GM21786 (cell line): ENCODE results near the gene MBNL2.
A peak's percentile ranks its signal among the peaks of the same experiment; 100 is the strongest.

Experiments
- ATAC-seq: cut with Tn5 transposase; IDR thresholded peaks from one replicate; pipeline ENCODE4 v1.9.1; 2021; ENCODE audit not compliant: unreplicated experiment

MBNL2 gene

DNA sequence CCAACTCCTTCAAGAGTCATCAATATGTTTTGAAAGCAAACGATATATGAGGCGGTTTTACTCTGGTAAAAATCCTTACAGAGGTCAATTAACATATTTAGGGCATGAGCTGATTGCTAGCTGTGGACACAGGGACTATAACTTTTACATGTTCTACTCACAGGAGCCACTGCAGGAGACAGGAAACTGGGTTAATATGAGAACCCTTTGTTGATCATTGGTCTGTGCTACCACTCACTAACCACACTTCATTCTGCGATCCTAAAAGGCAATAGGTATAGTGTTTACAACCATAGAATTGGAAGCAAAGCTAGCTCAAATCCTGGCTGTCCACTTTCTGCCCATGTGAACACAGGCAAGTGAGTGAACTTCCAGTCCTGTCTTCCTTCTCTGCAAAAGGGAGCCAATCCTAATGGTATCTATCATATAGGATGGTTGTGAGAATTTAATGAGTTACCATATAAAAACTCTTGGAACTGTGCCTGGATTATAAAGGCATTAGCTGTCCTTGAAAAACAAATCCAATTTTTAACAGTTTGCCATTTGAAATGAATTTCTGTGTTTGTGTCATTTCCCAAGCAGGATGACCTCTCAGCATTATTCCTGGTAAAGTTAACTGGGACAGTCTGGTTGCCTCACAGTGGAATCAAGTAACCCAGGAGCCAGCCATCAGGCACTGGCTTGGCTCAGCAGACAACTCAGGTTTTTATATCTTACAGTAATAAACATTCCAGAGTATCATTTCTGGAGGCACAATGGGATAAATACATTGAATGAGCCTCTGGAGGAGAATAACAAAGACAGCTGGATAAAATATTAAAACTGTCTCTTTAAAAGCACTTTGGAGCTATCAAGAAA is 182.0 kb downstream of the MBNL2 start:
- ATAC-seq: no peak

DNA sequence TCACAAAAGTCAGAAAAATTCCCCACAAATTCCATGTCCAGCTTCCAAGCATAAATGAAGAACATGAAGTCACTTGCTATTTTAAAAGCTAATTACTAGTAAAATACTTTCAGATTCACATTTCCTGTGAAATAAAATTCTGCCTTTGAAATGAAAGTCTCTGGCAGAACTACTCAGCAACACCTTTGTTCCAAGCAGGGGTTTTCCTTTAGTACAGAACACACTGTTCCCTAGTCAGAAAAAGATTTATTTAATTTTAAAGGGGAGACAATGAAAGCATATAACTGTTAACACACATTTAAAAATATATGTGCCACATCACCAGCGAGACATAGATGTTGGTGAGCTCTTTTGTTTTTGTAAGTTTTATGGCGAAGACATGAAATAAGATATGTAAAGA is 185.4 kb downstream of the MBNL2 start:
- ATAC-seq: no peak

DNA sequence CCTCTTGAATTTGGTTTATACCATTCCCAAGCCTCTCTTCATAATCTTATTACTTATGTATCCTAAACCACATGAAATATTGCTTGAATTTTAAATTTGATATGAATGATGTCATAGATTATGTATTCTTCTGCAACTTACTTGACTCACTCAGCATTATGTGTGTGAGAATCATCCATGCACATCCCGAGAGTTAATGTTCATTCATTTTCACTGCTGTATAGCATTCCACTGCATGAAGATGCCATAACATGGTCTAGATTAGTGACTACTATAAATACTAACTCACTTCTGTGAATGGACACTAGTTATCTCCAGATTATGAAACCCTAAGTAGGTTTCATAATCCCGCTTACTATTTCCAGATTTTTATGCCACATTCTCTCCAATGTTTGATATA is 186.8 kb downstream of the MBNL2 start:
- ATAC-seq: no peak

DNA sequence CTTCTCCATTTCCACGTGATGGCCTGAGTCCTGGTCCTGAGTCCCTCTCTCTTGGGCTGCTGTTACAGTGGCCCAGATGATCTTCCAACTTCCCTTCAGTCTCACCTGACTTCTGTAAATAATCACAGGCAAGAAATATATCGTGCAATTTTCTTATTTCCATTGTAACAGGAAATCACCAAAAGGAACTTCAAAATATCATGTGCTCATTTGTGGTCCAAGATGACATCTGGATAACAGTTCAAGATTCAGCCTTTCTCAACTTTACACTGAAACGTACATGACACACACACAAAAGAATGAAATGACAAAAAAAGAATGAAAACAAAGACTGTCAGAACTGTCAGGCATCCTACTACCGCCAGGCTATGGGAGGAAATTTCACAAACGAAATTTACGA is 189.9 kb downstream of the MBNL2 start:
- no peak for ATAC-seq

DNA sequence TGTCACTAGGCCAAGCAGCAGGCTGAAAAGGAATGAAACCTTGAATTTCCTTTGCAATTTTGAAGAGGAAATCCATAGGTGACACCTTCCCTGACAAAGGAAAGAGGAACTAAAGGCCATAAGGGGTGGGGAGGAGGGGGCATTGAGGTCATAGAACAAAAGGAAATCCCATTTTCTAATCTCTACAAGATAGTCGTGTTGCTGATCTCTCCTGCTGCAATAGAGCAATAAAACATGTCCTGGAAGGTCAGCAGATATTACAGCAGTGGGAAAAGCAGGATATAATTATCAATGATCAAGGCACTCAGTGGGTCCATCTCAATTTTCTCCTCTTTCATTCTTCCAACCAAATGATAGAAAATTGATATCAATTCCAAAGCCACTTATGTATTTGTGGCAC is 191.6 kb downstream of the MBNL2 start:
- ATAC-seq: no peak

DNA sequence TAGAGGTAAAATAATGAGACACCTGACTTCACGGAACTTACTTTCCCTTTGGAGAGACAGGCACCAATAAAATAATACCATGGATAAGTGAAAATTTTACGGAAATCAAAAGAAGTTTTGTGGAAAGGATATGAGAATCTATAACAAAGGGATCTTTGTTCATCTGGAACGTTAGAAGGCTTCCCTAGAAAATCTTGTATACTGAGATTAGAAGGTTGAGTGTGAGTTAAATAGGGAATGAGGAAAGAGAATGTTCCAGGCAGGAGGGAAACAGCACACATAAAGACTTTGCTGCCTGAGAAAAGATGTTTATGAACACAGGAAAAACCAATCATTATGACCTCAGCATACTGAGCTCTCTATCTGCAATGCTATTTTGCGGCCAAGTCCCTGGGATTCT is 192.3 kb downstream of the MBNL2 start:
- ATAC-seq: no peak

DNA sequence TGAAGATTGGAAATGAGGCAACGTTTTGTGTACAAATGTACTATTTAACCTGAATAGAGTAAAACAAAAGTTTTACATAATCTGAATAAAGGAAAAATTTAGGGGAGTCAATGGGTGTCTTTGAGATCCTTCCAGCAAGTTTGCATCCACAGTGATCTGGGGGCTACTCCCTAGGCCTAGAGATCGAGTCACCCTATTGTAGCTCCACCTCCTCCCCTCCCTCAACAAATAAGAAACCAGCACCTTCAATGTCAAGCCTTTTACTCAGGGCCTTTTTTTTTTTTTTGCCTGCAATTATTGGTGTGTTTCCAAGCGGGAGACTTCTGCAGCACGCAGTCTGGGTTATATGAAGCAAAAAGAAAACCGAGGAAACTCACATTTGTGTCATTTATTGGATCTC is 195.6 kb downstream of the MBNL2 start:
- ATAC-seq: no peak

GRCh38 chr13:97422118-97423054 is 200.3 kb downstream of the MBNL2 start:
- no peak for ATAC-seq

GRCh38 chr13:97423300-97424045 is 201.3 kb downstream of the MBNL2 start:
- ATAC-seq: no peak

DNA sequence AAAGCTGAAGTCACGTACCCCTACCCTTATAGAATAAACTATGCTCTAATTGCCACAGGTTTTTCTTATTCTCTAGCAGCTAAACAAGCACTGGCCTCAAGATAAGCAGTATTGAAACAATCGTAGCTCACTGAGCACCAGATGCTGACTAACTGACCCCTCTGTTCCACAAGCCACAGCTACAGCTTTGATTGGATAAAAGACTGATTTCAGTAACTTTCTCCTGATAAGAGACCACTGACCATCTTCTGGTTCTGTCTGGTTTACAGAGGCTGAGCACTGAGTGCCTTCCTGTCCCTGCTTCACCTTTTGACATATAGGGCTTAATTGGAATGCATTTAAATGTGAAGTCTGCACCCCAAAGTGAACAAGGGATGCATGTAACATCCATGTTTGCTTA is 203.5 kb downstream of the MBNL2 start:
- ATAC-seq: no peak

DNA sequence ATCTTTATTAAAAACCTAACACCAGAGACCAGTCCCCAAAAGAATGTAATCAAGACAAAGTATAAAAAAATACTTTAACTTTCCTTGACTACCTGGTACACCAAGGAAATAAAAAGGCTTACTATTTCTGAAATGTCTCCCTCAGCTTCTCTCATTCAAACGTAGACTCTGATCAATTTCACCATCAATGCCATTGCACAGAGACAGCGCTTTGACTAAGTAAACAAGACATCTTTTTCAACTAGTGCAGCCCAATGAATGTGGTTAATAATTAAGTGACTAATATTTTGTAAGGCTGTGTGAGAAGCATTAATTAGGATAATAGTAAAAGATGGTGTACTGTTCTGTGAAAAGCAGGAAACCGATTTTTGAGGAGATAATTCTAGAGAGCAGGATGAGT is 204.6 kb downstream of the MBNL2 start:
- no peak for ATAC-seq

- no peak for ATAC-seq
Measured at GRCh38 chr13:97429681-97430081, 207.5 kb downstream of the MBNL2 start.

- ATAC-seq: no peak
Measured at GRCh38 chr13:97430296-97430695, 208.2 kb downstream of the MBNL2 start.

- no peak for ATAC-seq
Measured at GRCh38 chr13:97431171-97431764, 209.1 kb downstream of the MBNL2 start.

DNA sequence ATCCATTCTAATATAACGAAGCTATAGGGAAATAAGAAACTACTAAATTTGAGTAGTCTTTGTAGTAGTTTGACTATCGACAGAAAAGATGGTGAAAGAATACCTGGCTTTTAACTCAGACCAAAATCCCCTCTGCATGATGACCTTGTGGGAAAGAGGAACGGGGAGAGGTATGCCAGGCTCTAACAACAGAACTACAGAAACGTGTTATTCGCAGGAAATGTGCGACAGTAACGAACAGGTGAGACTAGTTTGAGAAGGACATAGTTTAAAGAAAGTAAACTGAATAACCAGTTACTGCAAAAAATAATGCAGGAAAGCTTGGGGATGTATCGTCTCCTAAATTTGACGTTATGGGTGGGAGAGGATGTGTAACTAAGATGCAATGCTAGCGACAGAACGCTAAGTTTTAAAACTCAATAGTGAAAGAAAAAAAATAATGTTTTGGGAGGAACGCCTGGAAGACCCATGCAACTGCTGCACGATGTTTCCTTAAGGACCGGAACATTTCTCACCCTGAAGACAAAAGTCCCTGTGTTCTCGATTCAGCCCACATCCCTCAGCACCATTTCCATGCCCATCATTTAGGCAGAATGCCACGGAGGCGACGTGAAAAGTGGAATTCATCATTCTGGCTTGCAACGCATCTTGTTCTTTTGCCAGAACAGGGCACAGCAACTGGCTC is 210.2 kb downstream of the MBNL2 start:
- ATAC-seq: no peak

DNA sequence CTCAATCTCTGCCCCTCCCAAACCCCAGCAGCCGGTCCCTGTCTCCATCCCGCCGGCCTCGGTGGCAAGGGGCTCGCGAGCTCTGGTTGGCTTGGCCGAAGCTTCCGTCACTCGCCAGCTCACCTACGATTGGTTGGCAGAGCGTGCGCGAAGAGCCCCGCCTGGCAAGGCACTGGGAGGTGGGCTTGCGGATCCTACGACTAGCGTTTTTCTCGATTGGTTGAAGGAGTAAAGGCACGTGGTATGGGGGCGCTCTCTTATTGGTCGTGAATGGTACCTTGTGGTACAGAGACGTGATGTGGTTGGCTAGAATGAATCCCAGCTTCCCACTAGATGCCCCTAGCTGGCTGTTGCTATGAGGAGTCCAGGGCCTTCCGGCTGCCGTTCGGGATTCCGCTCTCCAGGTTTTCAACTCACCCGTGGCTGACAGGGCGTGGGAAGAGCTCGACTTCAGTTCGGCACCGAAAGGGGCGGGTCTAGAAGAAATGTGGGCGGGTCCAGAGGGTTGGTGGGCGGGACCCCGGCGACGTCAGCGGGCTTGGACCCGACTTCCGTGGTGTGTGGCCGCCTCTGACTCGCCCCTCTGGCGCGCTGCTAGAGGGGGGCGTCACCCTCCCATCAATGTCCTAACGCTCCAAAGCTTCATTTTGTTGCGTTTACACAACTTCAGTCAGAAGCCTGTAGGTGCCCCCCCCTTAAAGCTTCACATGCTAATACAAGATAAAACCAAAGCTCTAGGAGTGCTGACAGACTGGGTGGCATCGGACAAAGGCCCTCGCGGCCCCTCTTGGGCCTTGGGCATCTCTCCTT is 211.0 kb downstream of the MBNL2 start:
- ATAC-seq: peak; percentile 77

- ATAC-seq: peak; percentile 35
Measured at GRCh38 chr13:97433727-97434396, 211.7 kb downstream of the MBNL2 start, which contains the start of gene RAP2A. TSS of gene RAP2A (plus strand) at chr13:97434169. CDS start at chr13:97434471, 302 bp downstream.

DNA sequence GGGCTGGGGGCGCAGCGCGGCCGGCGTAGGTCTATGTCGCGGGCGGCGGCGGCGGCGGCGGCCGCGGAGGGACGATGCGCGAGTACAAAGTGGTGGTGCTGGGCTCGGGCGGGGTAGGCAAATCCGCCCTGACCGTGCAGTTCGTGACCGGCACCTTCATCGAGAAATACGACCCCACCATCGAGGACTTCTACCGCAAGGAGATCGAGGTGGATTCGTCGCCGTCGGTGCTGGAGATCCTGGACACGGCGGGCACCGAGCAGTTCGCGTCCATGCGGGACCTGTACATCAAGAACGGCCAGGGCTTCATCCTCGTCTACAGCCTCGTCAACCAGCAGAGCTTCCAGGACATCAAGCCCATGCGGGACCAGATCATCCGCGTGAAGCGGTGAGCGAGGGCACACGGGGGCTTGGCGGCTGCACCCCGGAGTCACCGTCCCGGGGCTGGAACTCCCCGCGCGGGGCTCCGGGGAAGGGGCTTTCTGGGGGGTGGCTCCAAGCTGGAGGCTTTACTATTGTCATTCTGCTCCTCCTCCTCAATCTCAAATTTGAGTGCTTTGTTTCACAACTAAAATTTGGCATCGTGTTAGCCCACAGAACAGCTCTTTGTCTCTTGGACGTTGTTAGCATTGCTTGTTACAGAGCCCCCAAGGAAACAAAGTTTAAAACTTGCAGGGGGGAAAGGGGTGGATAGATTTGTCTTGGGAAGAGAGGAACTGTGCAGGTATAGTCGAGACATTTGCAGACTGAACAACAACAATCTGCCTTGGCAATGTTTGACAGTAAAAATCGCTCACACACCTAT is 212.5 kb downstream of the MBNL2 start:
- ATAC-seq: no peak
